ENCODE measurements around the gene SELP.

SELP gene

DNA sequence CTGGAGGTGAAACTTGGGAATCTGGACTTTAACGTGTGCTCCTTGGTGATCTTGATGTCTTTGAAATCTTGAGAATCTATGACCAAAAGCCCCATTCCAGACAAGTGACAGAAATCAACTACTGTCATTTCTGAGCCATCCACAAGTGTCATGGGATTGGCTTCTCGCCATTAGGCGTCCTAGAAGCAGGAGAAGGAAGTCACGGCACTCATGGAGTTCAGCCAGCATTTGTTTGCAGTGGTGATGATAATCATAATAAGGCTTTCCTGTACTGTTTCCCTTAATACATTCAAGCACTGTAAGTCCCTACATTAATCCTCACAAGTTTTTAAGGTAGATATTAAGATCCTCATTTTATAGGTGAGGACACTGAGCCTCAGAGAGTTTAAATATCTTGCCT, 55.6 kb downstream of the SELP start:
- no peak for DNase-seq

DNA sequence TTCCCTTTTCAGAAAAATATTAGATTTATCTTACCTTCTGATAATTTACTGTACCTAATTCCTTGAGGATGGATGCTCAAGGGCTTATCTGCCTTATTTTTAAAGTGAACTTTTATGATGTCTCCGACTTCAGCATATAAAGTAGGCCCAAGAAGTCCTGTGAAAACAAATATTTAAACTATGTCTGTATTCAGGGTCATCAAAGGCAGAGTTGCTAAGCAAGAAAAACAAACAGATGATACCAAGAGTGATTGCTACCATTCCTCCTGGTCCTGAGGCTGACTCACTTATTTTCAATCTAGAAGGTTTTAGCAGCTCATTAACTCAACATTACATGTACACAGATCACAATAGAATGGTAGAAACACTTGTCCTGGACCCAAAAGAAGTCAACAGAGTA, 57.7 kb downstream of the SELP start:
- no peak for DNase-seq

DNA sequence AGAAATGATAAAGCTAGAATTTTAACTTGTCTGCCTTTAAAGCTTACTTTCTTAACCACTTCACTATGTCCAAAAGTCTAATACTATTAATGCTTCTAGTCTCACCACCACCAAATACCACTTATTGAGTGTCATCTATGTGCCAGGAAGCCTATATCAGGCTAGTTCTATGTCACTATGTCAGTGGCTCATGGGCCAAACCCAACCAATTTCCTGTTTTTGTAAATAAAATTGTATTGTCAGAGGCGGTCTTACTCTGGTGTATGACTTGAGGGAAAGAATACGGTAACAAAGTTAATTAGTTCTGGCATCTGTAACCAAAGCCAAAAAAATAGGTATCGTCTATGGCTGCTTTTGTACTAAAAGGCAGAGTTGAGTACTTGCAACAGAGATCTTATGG, 58.5 kb downstream of the SELP start:
- DNase-seq: no peak

DNA sequence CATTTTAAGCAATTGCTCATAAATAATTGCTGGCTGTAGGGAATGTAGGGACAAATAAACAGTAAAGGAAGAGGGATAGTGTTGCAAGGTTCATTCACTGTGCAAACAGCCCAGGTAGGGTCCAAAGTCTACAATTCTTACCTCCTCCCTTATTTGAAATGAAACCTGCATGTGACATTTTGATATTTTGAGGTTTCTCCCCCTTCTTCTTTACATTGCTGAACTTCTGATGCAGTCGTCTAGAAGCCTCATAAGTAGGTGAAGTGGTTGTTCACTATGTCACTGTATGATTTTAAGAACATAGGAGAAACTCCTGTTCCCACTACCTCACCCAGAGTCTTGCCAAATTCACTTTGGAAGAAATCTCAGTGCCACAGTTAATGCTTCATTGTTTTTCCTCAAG, 59.8 kb downstream of the SELP start:
- no peak for DNase-seq

DNA sequence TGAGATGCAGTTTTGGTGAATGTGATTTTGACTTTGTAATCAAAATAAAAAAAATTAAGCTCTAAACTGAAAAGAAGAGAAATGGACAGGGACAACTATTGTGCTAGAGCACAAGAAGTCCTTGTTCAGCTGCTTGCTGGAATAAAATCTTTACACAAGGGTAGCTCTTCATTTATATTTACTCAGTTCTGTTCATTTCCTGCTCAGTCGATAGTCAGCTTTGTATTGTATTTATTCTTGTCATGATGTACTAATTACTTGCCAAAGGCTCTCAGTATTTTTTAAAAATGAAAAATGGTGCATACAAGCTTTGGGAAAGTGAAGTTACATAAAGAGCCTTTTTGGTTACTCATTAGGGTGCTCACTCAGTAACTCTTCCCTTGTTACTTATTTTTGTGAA, 61.4 kb downstream of the SELP start:
- DNase-seq: no peak

DNA sequence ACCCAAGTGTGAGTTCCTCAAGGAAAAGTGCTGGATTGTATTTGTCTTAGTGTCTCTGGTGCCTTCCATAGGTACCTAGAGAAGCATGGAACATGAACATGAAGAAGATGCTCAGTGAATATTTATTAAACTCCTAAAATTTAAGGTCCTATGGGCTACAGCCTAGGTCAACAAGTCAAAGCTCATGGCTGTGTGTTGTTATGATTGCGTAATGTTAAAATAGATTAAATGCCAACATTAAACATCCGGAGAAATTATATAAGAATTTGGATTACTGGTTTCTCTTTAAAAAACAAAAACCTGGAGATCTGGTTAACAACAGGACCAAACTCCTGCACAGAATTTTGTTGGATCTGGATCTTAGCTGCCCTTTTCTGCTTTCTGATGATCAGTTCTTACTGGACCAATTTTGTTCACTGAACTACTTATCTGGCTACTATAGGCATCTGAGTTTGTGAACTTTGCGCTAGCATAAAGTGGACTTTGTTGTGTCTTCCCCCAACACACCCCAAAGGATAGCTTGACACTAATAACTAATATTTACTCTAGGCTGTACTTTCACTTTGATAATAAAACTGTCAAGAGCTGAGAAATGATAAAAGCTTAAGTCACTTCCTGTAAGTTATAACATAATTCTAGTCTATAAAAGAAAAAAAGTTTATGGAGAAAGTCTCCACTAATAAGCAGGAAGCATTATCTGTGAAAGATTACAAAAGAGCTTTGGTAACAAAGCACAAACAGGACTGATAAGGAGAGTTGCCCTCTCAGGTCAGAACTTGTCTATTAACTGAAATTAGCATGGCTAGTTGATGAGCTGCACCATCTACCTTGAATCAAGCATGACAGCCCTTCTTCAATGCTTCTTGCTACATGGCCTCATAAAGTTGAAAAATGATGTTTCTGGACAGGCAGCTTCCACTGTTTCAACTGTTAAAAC, 64.3 kb downstream of the SELP start:
- no peak for DNase-seq

DNA sequence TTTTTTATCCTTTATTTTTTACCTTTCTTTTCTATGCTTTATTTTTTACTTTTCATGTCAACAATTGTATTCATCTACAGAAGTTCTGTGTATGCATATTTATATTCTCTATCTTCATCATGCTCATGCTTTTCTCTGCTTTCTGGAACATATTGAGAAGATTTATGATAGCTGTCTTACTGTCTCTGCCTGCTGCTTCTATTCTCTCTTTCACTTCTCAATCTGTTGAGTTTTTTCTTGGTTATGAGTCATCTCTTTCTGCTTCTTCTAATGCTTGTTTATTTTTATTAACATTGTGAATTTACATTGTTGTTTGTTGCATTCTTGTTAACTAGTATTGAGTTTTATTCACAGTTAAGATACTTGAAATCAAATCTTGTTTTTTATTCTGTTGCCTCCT, 66.3 kb downstream of the SELP start:
- DNase-seq: no peak

DNA sequence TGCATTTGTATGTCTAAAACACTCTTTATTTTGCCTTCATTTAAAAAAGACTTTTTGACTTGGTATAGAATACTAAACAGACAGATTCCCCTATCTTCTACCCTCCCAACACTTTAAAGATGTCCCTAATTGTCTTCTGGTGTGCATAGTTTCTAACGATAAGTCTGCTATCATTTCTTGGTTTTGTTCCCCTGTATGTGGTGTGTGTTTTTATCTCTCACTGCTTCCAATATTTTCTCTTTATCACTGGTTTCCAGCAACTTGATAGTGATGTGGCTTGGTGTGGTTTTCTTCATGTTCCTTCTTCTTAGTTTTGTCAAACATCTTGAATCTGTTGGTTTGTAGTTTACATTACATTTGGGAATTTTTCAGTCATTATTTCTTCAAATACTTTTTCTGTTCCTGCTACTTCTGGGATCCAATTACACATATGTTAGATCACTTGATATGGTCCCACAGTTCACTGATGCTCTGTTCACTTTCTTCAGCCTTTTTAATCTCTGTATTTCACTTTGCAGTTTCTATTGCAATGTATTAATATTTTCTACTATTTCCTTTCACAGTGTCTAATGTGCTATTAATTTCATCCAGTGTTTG, 66.8 kb downstream of the SELP start:
- no peak for DNase-seq

DNA sequence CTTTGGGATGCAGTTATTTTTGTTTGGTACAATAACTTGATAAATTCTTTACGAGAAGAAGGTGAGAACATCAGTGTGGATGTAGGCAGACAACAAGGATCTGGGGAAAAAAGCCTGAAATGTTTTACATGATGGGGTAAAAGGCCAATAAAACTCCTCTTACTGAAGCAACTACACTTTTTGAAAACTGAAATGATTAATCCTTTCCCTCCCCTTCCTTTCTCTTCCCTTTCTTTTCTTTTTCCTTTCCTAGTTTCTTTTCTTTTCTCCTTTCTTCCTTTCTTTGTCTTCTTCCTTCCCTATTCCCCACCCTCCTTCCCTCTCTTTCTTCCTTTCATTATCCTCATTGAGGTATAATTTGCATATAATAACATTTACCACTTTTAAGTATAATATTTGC, 68.2 kb downstream of the SELP start:
- no peak for DNase-seq

DNA sequence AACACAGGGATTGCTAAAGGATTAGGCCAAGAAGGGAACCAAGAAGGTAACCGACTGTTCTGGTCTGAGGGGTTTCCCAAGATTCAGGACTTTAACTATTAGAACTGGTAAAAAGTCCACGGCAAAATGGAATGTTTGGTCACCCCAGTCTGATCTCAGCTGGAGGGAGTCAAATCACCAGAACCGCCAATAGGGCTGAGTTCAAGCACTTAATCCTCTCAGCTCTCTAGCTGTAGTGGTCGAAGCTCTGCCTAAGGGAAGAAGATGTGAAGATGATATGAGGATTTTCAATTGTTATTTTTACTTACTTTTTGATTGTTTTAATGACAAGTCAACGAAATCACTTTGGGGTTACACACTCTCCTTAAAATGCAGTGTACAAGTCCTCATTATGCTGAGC, 72.8 kb downstream of the SELP start:
- DNase-seq: no peak

DNA sequence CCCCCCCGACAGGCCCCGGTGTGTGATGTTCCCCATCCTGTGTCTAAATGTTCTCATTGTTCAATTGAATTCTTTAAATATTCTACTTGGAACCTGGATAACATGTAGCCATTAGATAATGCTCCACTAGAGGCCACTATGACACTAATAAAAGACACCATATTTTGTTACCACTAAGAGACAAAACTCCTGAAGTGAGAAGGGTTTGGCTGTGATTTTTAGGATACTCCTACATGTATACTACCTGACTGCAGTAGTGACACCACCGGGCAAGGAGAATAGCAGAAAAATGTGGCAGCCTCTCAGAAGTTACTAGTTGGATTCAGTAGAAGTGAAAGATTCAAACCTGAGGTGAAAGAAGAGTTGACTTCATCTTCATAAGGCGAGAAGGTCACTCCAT, 79.6 kb downstream of the SELP start:
- DNase-seq: peak; percentile 34 to 72

DNA sequence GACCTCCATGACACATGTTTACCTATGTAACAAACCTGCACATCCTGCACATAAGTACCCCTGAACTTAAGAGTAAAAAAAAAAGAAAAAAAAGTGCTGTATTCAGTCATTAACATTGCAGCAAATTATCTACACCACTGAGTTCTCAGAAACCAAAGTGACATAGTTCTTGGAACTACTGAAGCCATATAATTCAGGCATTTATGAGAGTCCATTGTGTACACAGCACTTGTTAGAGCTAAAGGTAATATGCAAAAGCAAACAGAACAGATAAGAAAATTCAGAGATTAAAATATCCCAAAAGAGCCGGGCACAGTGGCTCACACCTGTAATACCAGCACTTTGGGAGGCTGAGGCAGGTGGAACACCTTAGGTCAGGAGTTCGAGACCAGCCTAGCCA, 81.6 kb downstream of the SELP start:
- no peak for DNase-seq

DNA sequence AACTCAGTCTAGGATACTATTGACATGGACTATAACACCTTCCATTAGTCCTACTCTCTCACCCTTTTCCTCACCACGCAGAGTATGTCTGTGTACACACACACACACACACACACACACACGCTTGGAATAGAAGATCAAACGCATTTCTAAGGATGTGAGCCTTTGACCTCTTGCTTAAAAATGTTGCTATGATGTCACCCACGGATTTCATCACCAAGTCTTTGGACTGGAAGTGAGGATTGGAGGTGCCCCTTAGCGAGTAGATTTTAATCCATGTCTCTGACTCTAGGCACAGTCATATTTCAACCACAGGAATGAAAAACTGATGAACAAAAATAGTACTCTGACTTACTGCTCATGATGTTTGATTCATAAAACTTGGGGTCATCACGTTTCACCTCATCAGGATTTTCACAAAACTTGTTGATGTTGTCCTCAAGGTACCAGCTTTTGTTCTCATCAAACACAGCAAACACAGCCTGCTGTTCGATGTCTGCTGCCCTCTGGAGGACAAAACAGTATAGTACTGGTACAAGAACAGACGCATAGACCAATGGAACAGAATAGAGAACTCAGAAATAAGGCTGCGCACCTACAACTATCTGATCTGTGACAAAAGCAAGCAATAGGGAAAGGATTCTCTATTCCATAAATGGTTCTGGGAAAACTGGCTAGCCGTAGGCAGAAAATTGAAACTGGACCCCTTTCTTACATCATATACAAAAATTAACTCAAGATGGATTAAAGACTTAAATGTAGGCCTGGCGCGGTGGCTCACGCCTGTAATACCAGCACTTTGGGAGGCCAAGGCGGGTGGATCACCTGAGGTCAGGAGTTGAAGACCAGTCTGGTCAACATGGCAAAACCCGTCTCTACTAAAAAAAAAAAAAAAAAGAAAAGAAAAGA, 83.6 kb downstream of the SELP start:
- peak; percentile 50 to 87 for DNase-seq

DNA sequence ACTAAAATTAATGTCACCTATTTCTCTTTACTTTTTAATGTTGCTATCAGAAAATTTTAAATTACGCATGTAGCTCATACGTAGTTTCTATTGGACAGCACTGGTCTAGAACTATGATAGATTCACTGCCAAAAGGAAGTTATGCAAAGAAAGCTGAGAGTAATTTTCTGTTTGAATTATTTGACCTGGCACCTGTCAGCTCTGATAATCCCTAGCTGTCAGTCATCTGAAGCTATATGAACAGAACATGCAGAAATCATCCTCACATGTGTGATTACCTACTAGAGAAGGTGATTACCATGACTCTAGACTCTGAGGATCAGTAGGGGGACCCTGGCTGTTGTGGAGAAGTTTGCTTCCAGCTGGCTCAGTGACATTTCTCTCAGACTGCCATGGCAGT, 84.5 kb downstream of the SELP start:
- DNase-seq: no peak

DNA sequence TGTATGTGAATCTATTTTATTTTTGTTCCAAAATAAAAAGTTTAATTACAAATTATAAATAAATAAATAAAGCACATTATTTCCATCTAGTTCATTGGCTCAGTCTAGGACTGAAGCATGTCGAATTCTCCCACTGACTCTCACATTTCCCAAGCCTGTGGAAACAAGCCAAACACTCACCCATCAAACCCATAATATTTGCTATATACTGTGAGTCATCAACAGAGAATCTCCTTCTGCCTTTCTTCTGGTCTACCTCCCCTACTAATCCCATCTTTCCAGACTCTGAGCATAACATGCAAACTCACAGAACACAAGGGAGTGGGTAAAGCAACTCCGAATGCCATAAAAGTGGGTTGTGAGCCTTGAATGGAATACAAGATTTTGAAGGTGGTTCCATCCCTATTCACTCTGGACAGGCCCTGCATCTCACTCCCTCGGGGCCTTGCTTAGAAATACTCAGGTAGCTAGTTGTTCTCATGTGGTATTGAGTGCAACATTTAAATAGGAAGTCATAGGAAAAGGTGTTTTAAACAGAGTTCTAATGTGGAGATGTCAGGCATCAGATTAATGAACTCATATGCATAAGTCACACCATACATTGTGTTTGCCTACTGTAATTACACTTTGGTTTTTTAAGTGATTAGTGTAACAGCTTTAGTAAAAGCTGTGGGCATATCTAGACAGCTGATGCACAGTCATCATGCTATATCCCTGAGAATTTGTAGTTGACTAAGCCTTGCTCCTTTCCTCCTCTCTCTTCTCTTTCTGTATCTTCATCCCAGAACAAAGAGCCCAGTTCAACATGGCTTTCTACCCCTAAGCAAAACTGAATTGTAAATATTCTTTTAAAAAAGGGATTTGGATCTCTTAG, 90.7 kb downstream of the SELP start:
- DNase-seq: no peak
